HG03196 (cell line): ENCODE results near the gene PREP.
"Not testable (repeated sequence)": the region's sequence is repeated elsewhere in the genome, so short reads cannot be mapped to it uniquely, and the experiment has no call there.

ENCODE experiments used
- ATAC-seq: cut with Tn5 transposase; IDR thresholded peaks from one replicate; pipeline ENCODE4 v1.9.1; 2021; ENCODE audit not compliant: unreplicated experiment

The PREP gene

DNA sequence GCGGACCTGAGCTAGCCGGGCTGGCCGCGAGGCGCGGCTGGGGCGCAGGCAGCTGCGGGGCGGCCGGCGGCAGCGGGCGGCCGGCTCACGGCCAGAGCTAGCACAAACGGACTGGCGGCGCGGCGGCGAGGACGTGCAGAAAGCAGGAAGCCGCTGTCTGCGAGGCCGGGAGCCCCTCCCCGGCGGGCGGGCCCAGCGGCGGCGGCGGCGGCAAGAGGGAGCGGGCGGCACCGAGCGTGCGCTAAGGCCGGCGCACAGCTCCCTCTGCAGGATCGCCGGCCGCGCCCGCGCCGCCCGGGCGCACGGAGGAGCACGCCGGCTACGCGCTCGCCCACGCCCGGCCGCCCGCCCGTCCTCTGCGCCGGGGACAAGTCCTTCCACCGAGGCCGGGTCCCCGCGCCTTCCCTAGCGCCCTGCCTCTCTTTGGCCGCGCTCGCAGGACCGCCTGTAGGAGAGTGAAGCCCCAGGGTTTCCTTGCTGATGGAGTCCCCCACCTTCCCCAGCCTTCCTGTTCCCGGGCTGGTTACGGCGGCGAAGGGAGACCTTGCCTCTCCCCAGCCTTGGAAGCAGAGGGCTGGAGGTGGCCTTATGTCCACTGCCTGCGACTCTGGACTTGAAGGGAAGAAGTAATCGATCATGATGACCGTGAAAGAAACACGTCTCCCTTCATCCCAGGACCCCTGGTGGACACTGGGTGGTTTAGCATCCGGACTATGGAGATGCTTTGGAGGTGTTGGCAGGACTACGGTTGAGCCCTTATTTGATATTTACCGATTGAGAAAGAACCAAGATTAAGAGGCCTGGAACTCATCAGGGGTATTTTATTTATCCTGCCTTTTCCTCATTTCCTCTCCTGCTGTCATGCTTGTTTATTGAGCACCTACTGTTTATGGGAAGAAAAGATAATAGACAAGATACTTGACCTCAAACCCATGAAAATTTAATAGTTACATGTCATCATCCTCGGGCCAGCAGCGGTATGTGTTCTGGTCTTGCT is at the start of gene PREP:
TSS of gene PREP (minus strand) at position 144 of the 997 bp plus-strand sequence. CDS start 191 bp downstream, outside the sequence.
- ATAC-seq: peak; percentile 96

GRCh38 chr6:105452376-105452775 is 49.5 kb upstream of the PREP start:
- ATAC-seq: no peak

- no peak for ATAC-seq
Observed at GRCh38 chr6:105449756-105450390, 47.0 kb upstream of the PREP start.

DNA sequence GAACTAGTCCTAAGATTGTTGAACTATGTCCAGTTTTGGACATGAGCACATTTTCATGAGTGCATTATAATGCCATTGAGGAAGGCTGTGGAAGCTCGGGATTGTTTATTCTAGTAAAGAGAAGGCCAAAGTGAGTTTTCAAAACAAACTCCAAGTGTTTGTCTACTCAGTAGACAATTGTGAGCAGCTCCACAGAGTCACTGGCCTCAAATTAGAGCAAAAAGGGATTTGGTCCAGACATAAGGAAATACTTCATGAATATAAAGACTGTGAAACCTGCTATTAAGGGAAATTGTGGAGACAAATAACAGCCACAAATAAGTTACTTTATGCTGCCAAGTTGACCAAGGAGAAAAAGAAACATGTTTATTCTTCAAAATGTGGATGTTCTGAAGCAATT is 42.6 kb upstream of the PREP start:
- ATAC-seq: no peak

DNA sequence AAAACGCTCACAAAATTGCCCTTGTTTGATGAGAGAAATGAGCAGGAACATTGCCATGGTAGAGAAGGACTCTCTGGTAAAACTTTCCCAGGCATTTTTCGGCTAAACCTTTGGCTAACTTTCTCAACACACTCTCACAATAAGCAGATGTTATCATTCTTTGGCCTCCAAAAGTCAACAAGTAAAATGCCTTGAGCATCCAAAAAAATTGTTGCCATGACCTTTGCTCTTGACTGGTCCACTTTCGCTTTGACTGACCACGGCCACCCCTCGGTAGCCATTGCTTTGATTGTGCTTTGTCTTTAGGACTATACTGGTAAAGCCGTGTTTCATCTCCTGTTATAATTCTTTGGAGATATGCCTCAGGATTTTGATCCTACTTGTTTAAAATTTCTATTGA is 41.1 kb upstream of the PREP start:
- no peak for ATAC-seq

- ATAC-seq: no peak
Observed at GRCh38 chr6:105442369-105442768, 39.5 kb upstream of the PREP start.

GRCh38 chr6:105437236-105437635 is 34.4 kb upstream of the PREP start:
- no peak for ATAC-seq

GRCh38 chr6:105433723-105434122 is 30.8 kb upstream of the PREP start:
- ATAC-seq: no peak

GRCh38 chr6:105432797-105433196 is 29.9 kb upstream of the PREP start:
- ATAC-seq: no peak

DNA sequence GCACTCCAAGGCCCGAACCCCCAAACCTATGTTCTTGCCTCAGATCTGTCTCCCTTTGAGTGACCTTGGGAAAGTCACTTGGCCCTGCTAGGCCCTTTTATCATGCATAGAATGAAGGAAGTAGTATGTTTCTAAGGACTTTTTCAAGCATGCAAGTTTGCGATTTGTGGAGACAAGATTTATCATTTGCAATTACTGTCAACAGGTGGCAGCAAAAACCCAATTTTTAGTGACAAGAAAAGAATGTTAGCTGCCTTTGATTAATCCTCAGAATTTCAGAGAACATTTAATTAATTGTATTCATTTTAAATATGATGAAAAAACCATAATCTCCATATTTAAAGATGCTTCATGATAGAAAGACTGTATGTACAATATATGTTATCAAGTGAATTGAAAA is 28.3 kb upstream of the PREP start:
- no peak for ATAC-seq

DNA sequence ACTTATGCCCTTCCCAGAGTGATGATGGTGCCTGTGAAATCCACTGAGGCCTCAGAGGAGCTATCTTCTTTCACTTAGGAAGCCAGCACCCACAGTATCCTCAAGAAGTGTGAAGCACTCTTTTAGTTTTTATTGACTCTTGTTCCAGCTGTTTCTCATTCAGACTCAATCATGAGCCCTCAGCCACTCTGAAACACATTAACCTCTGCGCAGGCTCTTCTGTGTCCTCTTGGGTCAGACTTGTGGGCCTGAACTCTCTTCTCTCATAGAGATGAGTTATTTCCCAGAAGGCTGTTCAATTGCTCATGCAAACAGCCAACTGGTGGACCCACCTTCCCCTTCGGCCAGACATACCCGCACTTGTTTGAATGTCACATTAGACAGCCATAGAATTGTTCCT is 27.8 kb upstream of the PREP start:
- no peak for ATAC-seq

DNA sequence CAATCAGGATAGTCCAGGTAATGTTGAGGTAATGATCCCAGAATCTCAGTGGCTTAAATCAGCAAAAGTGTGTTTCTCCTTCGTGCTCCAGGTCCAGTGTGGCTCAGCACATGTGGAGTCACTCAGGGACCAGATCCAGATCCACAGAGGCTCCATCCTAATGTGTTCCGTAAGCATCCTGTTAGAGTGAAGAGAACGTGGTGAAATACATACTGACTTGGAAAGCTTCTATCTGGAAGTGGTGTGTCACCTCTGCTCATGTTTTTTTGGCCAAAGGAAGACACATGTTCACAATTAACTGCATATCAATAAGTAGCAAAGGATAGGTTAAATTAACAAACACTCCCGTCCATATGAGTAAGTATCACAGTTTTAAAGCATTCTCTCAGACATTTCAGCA is 26.8 kb upstream of the PREP start:
- no peak for ATAC-seq

GRCh38 chr6:105428342-105428957 is 25.6 kb upstream of the PREP start:
- ATAC-seq: no peak

DNA sequence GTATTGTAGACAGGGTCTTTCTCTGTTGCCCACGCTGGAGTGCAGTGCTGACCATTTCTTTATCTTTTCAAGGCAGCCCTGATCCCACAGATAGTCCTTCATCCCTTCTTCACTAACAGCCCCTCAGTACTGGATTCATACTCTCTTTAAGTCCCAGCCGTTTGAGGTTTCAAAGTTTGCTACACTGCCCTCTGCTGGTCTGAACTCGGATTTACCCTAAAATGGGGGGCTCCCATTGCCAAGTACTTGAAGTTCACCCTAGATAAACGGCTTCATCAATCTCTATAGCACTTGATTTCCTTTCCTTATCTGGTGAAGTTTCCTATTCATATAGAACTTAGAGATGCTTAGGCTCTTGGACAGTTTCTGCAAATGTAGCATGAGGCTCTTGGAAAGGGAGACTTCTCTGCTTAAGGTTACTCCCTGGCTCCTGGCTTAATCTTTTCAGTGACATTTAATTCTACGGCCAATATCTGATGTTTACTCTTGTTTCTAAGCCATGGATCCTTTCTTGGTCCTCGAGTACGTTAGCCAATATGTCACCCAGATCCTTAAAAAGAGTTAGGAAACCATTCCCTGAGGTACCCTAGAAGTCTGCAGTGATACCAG is 21.4 kb upstream of the PREP start:
- peak; percentile 63 for ATAC-seq

- not testable (repeated sequence) for ATAC-seq
Observed at GRCh38 chr6:105416971-105417370, 14.1 kb upstream of the PREP start.

DNA sequence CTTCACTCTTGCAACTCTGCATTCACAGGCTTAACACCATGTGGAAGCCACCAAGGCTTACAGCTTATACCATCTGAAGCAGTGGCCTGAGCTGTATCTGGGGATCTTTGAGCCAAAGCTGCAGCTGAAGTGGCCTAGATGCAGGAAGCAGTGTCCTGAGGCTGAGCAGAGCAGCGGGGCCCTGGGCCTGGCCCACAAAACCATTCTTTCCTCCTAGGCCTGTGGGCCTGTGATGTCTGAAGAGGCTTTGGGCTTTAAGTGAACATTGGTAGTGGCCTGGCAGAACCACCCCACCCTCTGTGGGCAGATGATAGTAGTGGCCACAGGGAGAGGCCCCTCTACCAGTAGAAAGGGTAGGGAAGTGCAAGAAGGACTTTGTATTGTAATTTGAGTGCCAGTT is 6.9 kb upstream of the PREP start:
- no peak for ATAC-seq

- peak; percentile 13 for ATAC-seq
Observed at GRCh38 chr6:105402090-105402938, 568 bp downstream of the PREP start.

DNA sequence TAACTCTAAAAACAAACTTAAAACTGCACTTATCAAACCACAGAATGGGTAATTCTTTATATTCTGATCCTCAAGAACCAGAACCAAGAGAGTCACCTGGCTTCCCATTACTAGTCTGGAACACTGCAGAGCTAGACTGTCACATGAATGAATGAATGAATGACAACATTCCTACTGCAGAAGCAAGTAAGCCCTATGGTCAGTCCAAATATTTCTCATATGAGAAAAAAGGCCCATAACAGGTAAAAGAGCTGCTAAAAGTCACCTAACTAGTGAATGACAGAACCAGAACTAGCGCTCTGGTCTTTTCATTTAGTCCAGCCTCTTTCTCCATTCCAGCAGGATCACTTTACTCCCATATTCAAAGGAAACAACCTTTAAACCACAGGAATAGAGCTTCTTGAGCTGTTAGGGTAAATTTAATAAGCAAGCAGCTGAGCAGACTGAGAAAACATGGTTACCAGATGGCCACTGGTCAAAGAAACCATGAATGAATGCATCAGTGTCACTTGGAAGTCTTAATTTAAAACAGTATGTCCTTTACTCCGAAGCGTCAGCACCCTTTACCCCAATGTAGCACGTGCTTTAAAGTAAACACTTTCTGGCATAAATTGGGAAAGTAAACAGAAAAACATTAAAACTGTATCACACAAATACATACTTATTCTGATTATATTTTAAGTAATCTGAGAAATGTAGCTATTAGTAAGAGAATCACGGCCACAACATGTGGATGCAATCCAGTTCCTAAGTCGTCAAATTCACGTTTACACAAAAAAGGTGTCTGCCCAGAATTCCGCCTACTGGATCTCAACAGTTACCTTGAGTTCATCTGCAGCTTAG is 1.4 kb downstream of the PREP start:
- no peak for ATAC-seq

DNA sequence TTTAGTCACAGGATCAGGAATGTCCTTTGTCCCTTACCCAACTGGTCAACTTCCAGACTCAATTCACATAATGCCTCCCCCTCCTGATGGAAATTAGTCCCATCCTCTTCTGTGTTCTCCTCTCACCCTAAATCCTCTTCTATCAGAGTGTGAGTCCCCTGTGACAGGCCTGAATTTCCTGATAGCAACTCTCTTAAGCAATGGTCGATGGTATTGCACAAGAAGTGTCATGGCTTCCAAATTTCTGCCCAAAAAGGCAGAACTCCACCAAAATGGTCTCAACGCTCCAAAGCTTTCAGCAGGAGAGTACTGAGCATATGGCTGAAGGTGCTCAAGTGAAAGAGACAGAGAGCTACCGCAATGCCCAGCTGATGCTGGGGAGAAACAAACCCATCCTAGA is 2.4 kb downstream of the PREP start:
- ATAC-seq: no peak

- ATAC-seq: no peak
Observed at GRCh38 chr6:105398859-105399258, 4.0 kb downstream of the PREP start.
